ENCODE measurements around the gene YBX2.
"Not testable (repeated sequence)": the region's sequence is repeated elsewhere in the genome, so short reads cannot be mapped to it uniquely, and the experiment has no call there.

The YBX2 gene

GRCh38 chr17:7294614-7295153 is at the start of gene YBX2:
Gene YBX2, minus strand, starts transcription at chr17:7294639. Its CDS starts 139 bp downstream, at chr17:7294500.
- H3K9ac ChIP-seq (ENCODE audit: low read depth in 1 of 2, low read length in 2 of 2), result peak within 1 kb of the TSS; percentile 57 to 69
- peak within 1 kb of the TSS; percentile 62 for H3K27ac ChIP-seq (ENCODE audit: low read depth, low read length)
- H3K4me1 ChIP-seq (ENCODE audit: control insufficient read depth in 1 of 2, insufficient read depth in 2 of 2, low read length in 2 of 2), result peaks cover 33 to 45% of the 10 kb centered on the region in 2 donors
- peaks cover 3 to 16% of the 10 kb centered on the region in 2 donors for H3K27me3 ChIP-seq (ENCODE audit: control insufficient read depth in 1 of 2, insufficient read depth in 2 of 2, low read length in 2 of 2)
- H3K4me3 ChIP-seq (ENCODE audit: low read depth in 1 of 2, low read length in 2 of 2), result peak within 1 kb of the TSS; percentile 58 to 59
- no peaks in the 10 kb centered on the region for H3K36me3 ChIP-seq (ENCODE audit: control insufficient read depth in 1 of 2, insufficient read depth in 2 of 2, low read length in 2 of 2)
- H3K9me3 ChIP-seq (ENCODE audit: control insufficient read depth in 1 of 2, low read length in 2 of 2), result no peaks in the 10 kb centered on the region

- Histone ChIP-seq H3K9ac (ENCODE audit: low read depth in 1 of 2, low read length in 2 of 2) (no peak overlapping the region), H3K36me3 (ENCODE audit: control insufficient read depth in 1 of 2, insufficient read depth in 2 of 2, low read length in 2 of 2) (no peaks in the 10 kb centered on the region)
Observed at GRCh38 chr17:7343250-7343649, 48.8 kb upstream of the YBX2 start.

GRCh38 chr17:7341842-7342241 is 47.4 kb upstream of the YBX2 start:
- Histone ChIP-seq H3K36me3 (ENCODE audit: control insufficient read depth in 1 of 2, insufficient read depth in 2 of 2, low read length in 2 of 2) (no peaks in the 10 kb centered on the region), H3K9me3 (ENCODE audit: control insufficient read depth in 1 of 2, low read length in 2 of 2) (no peaks in the 10 kb centered on the region), H3K4me1 (ENCODE audit: control insufficient read depth in 1 of 2, insufficient read depth in 2 of 2, low read length in 2 of 2) (no peaks in the 10 kb centered on the region), H3K9ac (ENCODE audit: low read depth in 1 of 2, low read length in 2 of 2) (no peak overlapping the region), H3K27me3 (ENCODE audit: control insufficient read depth in 1 of 2, insufficient read depth in 2 of 2, low read length in 2 of 2) (peaks cover 0 to 5% of the 10 kb centered on the region in 2 donors), H3K27ac (ENCODE audit: low read depth, low read length) (no peak overlapping the region), H3K4me3 (ENCODE audit: low read depth in 1 of 2, low read length in 2 of 2) (no peak overlapping the region)

More at GRCh38 chr17:7343250-7343649, 48.8 kb upstream of the YBX2 start:
- H3K27ac ChIP-seq (ENCODE audit: low read depth, low read length), result no peak overlapping the region
- H3K4me3 ChIP-seq (ENCODE audit: low read depth in 1 of 2, low read length in 2 of 2), result no peak overlapping the region
- H3K9me3 ChIP-seq (ENCODE audit: control insufficient read depth in 1 of 2, low read length in 2 of 2), result no peaks in the 10 kb centered on the region
- no peaks in the 10 kb centered on the region for H3K4me1 ChIP-seq (ENCODE audit: control insufficient read depth in 1 of 2, insufficient read depth in 2 of 2, low read length in 2 of 2)
- H3K27me3 ChIP-seq (ENCODE audit: control insufficient read depth in 1 of 2, insufficient read depth in 2 of 2, low read length in 2 of 2), result peaks cover 0 to 5% of the 10 kb centered on the region in 2 donors

GRCh38 chr17:7340179-7340578 is 45.7 kb upstream of the YBX2 start:
- Histone ChIP-seq H3K9me3 (ENCODE audit: control insufficient read depth in 1 of 2, low read length in 2 of 2) (no peaks in the 10 kb centered on the region), H3K4me3 (ENCODE audit: low read depth in 1 of 2, low read length in 2 of 2) (no peak overlapping the region), H3K27me3 (ENCODE audit: control insufficient read depth in 1 of 2, insufficient read depth in 2 of 2, low read length in 2 of 2) (peaks cover 0 to 5% of the 10 kb centered on the region in 2 donors), H3K36me3 (ENCODE audit: control insufficient read depth in 1 of 2, insufficient read depth in 2 of 2, low read length in 2 of 2) (no peaks in the 10 kb centered on the region), H3K4me1 (ENCODE audit: control insufficient read depth in 1 of 2, insufficient read depth in 2 of 2, low read length in 2 of 2) (peaks cover 0 to 2% of the 10 kb centered on the region in 2 donors), H3K27ac (ENCODE audit: low read depth, low read length) (no peak overlapping the region), H3K9ac (ENCODE audit: low read depth in 1 of 2, low read length in 2 of 2) (no peak overlapping the region)

GRCh38 chr17:7337600-7337999 is 43.2 kb upstream of the YBX2 start:
- not testable (repeated sequence) for H3K9ac ChIP-seq (ENCODE audit: low read depth in 1 of 2, low read length in 2 of 2); H3K36me3 ChIP-seq (ENCODE audit: control insufficient read depth in 1 of 2, insufficient read depth in 2 of 2, low read length in 2 of 2); H3K27ac ChIP-seq (ENCODE audit: low read depth, low read length); H3K4me1 ChIP-seq (ENCODE audit: control insufficient read depth in 1 of 2, insufficient read depth in 2 of 2, low read length in 2 of 2); H3K9me3 ChIP-seq (ENCODE audit: control insufficient read depth in 1 of 2, low read length in 2 of 2); H3K27me3 ChIP-seq (ENCODE audit: control insufficient read depth in 1 of 2, insufficient read depth in 2 of 2, low read length in 2 of 2)
- H3K4me3 ChIP-seq (ENCODE audit: low read depth in 1 of 2, low read length in 2 of 2), result peak overlapping the region in 1 of 2 donors; percentile 61

- no peak within 1 kb of the TSS for H3K27ac ChIP-seq (ENCODE audit: low read depth, low read length)
- H3K9ac ChIP-seq (ENCODE audit: low read depth in 1 of 2, low read length in 2 of 2), result peak within 1 kb of the TSS; percentile 56 to 62
- H3K4me3 ChIP-seq (ENCODE audit: low read depth in 1 of 2, low read length in 2 of 2), result peak within 1 kb of the TSS; percentile 61 to 64
- peaks cover 0 to 2% of the 10 kb centered on the region in 2 donors for H3K27me3 ChIP-seq (ENCODE audit: control insufficient read depth in 1 of 2, insufficient read depth in 2 of 2, low read length in 2 of 2)
- H3K36me3 ChIP-seq (ENCODE audit: control insufficient read depth in 1 of 2, insufficient read depth in 2 of 2, low read length in 2 of 2), result no peaks in the 10 kb centered on the region
- no peaks in the 10 kb centered on the region for H3K9me3 ChIP-seq (ENCODE audit: control insufficient read depth in 1 of 2, low read length in 2 of 2)
- peaks cover 4 to 11% of the 10 kb centered on the region in 2 donors for H3K4me1 ChIP-seq (ENCODE audit: control insufficient read depth in 1 of 2, insufficient read depth in 2 of 2, low read length in 2 of 2)
Observed at GRCh38 chr17:7336240-7337175, 42.1 kb upstream of the YBX2 start, which contains the start of gene ACAP1. Gene ACAP1, plus strand, starts transcription at chr17:7336529. Its CDS starts 206 bp downstream, at chr17:7336735.

- not testable (repeated sequence) for H3K27me3 ChIP-seq (ENCODE audit: control insufficient read depth in 1 of 2, insufficient read depth in 2 of 2, low read length in 2 of 2); H3K27ac ChIP-seq (ENCODE audit: low read depth, low read length); H3K9me3 ChIP-seq (ENCODE audit: control insufficient read depth in 1 of 2, low read length in 2 of 2); H3K4me3 ChIP-seq (ENCODE audit: low read depth in 1 of 2, low read length in 2 of 2); H3K36me3 ChIP-seq (ENCODE audit: control insufficient read depth in 1 of 2, insufficient read depth in 2 of 2, low read length in 2 of 2); H3K9ac ChIP-seq (ENCODE audit: low read depth in 1 of 2, low read length in 2 of 2)
- H3K4me1 ChIP-seq (ENCODE audit: control insufficient read depth in 1 of 2, insufficient read depth in 2 of 2, low read length in 2 of 2), result peaks cover 4 to 11% of the 10 kb centered on the region in 2 donors
Observed at GRCh38 chr17:7335765-7336164, 41.3 kb upstream of the YBX2 start.

GRCh38 chr17:7334938-7335538 is 40.6 kb upstream of the YBX2 start:
- no peaks in the 10 kb centered on the region for H3K9me3 ChIP-seq (ENCODE audit: control insufficient read depth in 1 of 2, low read length in 2 of 2)
- H3K9ac ChIP-seq (ENCODE audit: low read depth in 1 of 2, low read length in 2 of 2), result no peak overlapping the region
- no peak overlapping the region for H3K27ac ChIP-seq (ENCODE audit: low read depth, low read length)
- H3K36me3 ChIP-seq (ENCODE audit: control insufficient read depth in 1 of 2, insufficient read depth in 2 of 2, low read length in 2 of 2), result no peaks in the 10 kb centered on the region
- H3K4me3 ChIP-seq (ENCODE audit: low read depth in 1 of 2, low read length in 2 of 2), result no peak overlapping the region
- H3K4me1 ChIP-seq (ENCODE audit: control insufficient read depth in 1 of 2, insufficient read depth in 2 of 2, low read length in 2 of 2), result peaks cover 4 to 16% of the 10 kb centered on the region in 2 donors
- H3K27me3 ChIP-seq (ENCODE audit: control insufficient read depth in 1 of 2, insufficient read depth in 2 of 2, low read length in 2 of 2), result no peaks in the 10 kb centered on the region

- not testable (repeated sequence) for H3K36me3 ChIP-seq (ENCODE audit: control insufficient read depth in 1 of 2, insufficient read depth in 2 of 2, low read length in 2 of 2); H3K9ac ChIP-seq (ENCODE audit: low read depth in 1 of 2, low read length in 2 of 2); H3K9me3 ChIP-seq (ENCODE audit: control insufficient read depth in 1 of 2, low read length in 2 of 2); H3K4me3 ChIP-seq (ENCODE audit: low read depth in 1 of 2, low read length in 2 of 2); H3K27ac ChIP-seq (ENCODE audit: low read depth, low read length); H3K27me3 ChIP-seq (ENCODE audit: control insufficient read depth in 1 of 2, insufficient read depth in 2 of 2, low read length in 2 of 2)
- peaks cover 12 to 28% of the 10 kb centered on the region in 2 donors for H3K4me1 ChIP-seq (ENCODE audit: control insufficient read depth in 1 of 2, insufficient read depth in 2 of 2, low read length in 2 of 2)
Observed at GRCh38 chr17:7332600-7333069, 38.2 kb upstream of the YBX2 start.

- H3K4me3 ChIP-seq (ENCODE audit: low read depth in 1 of 2, low read length in 2 of 2), result no peak overlapping the region
- no peaks in the 10 kb centered on the region for H3K36me3 ChIP-seq (ENCODE audit: control insufficient read depth in 1 of 2, insufficient read depth in 2 of 2, low read length in 2 of 2)
- no peak overlapping the region for H3K9ac ChIP-seq (ENCODE audit: low read depth in 1 of 2, low read length in 2 of 2)
- H3K27me3 ChIP-seq (ENCODE audit: control insufficient read depth in 1 of 2, insufficient read depth in 2 of 2, low read length in 2 of 2), result no peaks in the 10 kb centered on the region
- no peak overlapping the region for H3K27ac ChIP-seq (ENCODE audit: low read depth, low read length)
- peaks cover 12 to 29% of the 10 kb centered on the region in 2 donors for H3K4me1 ChIP-seq (ENCODE audit: control insufficient read depth in 1 of 2, insufficient read depth in 2 of 2, low read length in 2 of 2)
- no peaks in the 10 kb centered on the region for H3K9me3 ChIP-seq (ENCODE audit: control insufficient read depth in 1 of 2, low read length in 2 of 2)
Observed at GRCh38 chr17:7332111-7332510, 37.7 kb upstream of the YBX2 start.
